Ishikawa (cell line): Measurements from ENCODE around the gene FOXA1.

Experiments
- CEBPB ChIP-seq: IDR thresholded peaks from 2 replicates; pipeline ENCODE4 v1.6.1; 2012
- CREB1 ChIP-seq: IDR thresholded peaks from 2 replicates; pipeline ENCODE4 v1.6.1; 2012; ENCODE audit warnings: low read depth
- EGR1 ChIP-seq: IDR thresholded peaks from 2 replicates; pipeline ENCODE4 v1.6.1; 2012
- EP300 ChIP-seq: IDR thresholded peaks from 2 replicates; pipeline ENCODE4 v1.6.1; 2012; ENCODE audit warnings: borderline replicate concordance
- FOXM1 ChIP-seq: IDR thresholded peaks from 2 replicates; pipeline ENCODE4 v1.6.1; 2012; ENCODE audit warnings: low read depth, borderline replicate concordance
- MAX ChIP-seq: IDR thresholded peaks from 2 replicates; pipeline ENCODE4 v1.6.1; 2012
- NFIC ChIP-seq: IDR thresholded peaks from 2 replicates; pipeline ENCODE4 v1.6.1; 2012
- RAD21 ChIP-seq: IDR thresholded peaks from 2 replicates; pipeline ENCODE4 v1.6.1; 2012; ENCODE audit warnings: low read depth
- REST ChIP-seq: IDR thresholded peaks from 2 replicates; pipeline ENCODE4 v1.6.1; 2012; ENCODE audit warnings: low read depth, mild to moderate bottlenecking
- TAF1 ChIP-seq: IDR thresholded peaks from 2 replicates; pipeline ENCODE4 v1.6.1; 2012; ENCODE audit warnings: low read depth, mild to moderate bottlenecking
- TCF12 ChIP-seq: IDR thresholded peaks from 2 replicates; pipeline ENCODE4 v1.6.1; 2012; ENCODE audit warnings: low read depth
- TEAD4 ChIP-seq: IDR thresholded peaks from 2 replicates; pipeline ENCODE4 v1.6.1; 2012
- USF1 ChIP-seq: IDR thresholded peaks from 2 replicates; pipeline ENCODE4 v1.6.1; 2012
- YY1 ChIP-seq: IDR thresholded peaks from 2 replicates; pipeline ENCODE4 v1.6.1; 2012; ENCODE audit warnings: low read depth
- ZBTB7A ChIP-seq: IDR thresholded peaks from 2 replicates; pipeline ENCODE4 v1.6.1; 2012; ENCODE audit warnings: low read depth

The FOXA1 gene

GRCh38 chr14:37598747-37599506 is 3.9 kb upstream of the FOXA1 start:
- no peak for TF ChIP-seq CREB1
- no peak for TF ChIP-seq EGR1
- no peak for TF ChIP-seq REST
- no peak for TF ChIP-seq CEBPB
- no peak for TF ChIP-seq MAX
- TF ChIP-seq NFIC, result no peak

- no peak for TF ChIP-seq TEAD4
- TF ChIP-seq EP300, result no peak
- TF ChIP-seq ZBTB7A, result no peak
- no peak for TF ChIP-seq REST
- TF ChIP-seq CREB1, result no peak
- no peak for TF ChIP-seq USF1
- no peak for TF ChIP-seq TAF1
- no peak for TF ChIP-seq RAD21
- TF ChIP-seq EGR1, result no peak
Observed at GRCh38 chr14:37597914-37598746, 3.1 kb upstream of the FOXA1 start.

GRCh38 chr14:37597538-37597913 is 2.5 kb upstream of the FOXA1 start:
- TF ChIP-seq MAX (no peak), NFIC (no peak), TEAD4 (no peak), CREB1 (no peak), TAF1 (no peak), YY1 (no peak), FOXM1 (no peak), EGR1 (no peak), REST (no peak), EP300 (no peak), TCF12 (no peak), CEBPB (no peak), ZBTB7A (no peak), RAD21 (no peak), USF1 (no peak)

- TF ChIP-seq TEAD4 (no peak), FOXM1 (no peak), CREB1 (no peak), REST (no peak), TAF1 (no peak), CEBPB (no peak), YY1 (no peak), USF1 (no peak), EGR1 (no peak), TCF12 (no peak), MAX (no peak)
Observed at GRCh38 chr14:37596790-37597472, 1.9 kb upstream of the FOXA1 start.
